Colonic mucosa (tissue), 4 donors: ENCODE data around the gene CUBN. TPM values are rescaled to one million over a fixed set of nuclear protein-coding genes. Genes with fewer than 3 reads are reported as not detected.

Experiments used
- DNase-seq: peaks from one replicate; pipeline ENCODE4 v3.0.0-alpha.2; 2020
- H3K27ac ChIP-seq: fragments of 200-600 bp; one replicate; pipeline ENCODE4 v1.8.0; 2021
- H3K27me3 ChIP-seq: fragments of 200-600 bp; one replicate; pipeline ENCODE4 v1.8.0; 2021
- H3K36me3 ChIP-seq: fragments of 200-600 bp; one replicate; pipeline ENCODE4 v1.8.0; 2021
- H3K4me1 ChIP-seq: fragments of 200-600 bp; one replicate; pipeline ENCODE4 v1.8.0; 2021; ENCODE audit warnings: mild to moderate bottlenecking
- H3K4me3 ChIP-seq: fragments of 200-600 bp; one replicate; pipeline ENCODE4 v1.8.0; 2021
- H3K9ac ChIP-seq, 2 donors: one replicate each; pipeline ENCODE4 v1.7.0; 2013; ENCODE audit warnings: control low read depth in 2 of 2, low read depth in 2 of 2, low read length in 2 of 2
- H3K9me3 ChIP-seq: fragments of 200-600 bp; one replicate; pipeline ENCODE4 v1.8.0; 2021
- CTCF ChIP-seq: fragments of 200-600 bp; IDR thresholded peaks from one replicate; pipeline ENCODE4 v1.8.0; 2022; ENCODE audit warnings: antibody characterized with exemption, mild to moderate bottlenecking
- intact Hi-C: fragments of 100-400 bp; cut with DNase I; formaldehyde crosslinking; loops from one replicate; pipeline ENCODE4 v1.14.1; 2022
- total RNA-seq, 2 donors: library from RNA; stranded (reverse); fragmentation: NEBNext Ultra II Directional in 1 of 2; extraction: Animal tissue kit (Norgen Biotek cat#: 25700) in 1 of 2; gene quantifications; one replicate each; pipeline ENCODE4 v1.2.1, GENCODE V29; 2021
- donor health status: healthy.
- donor health status: DM: no; HTN: no; CAD: no.
- donor health status: DM: no; HTN: no; CAD: no.

Gene CUBN
- total RNA-seq, 2 donors from 2014 or later = 0.25 to 0.42 TPM

GRCh38 chr10:16867990-16868389 lies 261.6 kb downstream of the CUBN start:
- Histone ChIP-seq H3K9me3 (no peaks in the 10 kb centered on the region), H3K4me3 (no peak overlapping the region), H3K27ac (no peak overlapping the region), H3K9ac (no peak overlapping the region), H3K36me3 (no peaks in the 10 kb centered on the region), H3K4me1 (no peaks in the 10 kb centered on the region), H3K27me3 (no peaks in the 10 kb centered on the region)
- intact Hi-C loops = no loop called here
- TF ChIP-seq CTCF = no peak
- DNase-seq = no peak

GRCh38 chr10:16867556-16867955 lies 262.1 kb downstream of the CUBN start:
- intact Hi-C loops = no loop called here

GRCh38 chr10:16866541-16867275 lies 262.9 kb downstream of the CUBN start:
- Histone ChIP-seq H3K27me3 (no peaks in the 10 kb centered on the region), H3K4me3 (no peak overlapping the region), H3K9me3 (no peaks in the 10 kb centered on the region), H3K36me3 (no peaks in the 10 kb centered on the region), H3K4me1 (no peaks in the 10 kb centered on the region), H3K27ac (no peak overlapping the region), H3K9ac (no peak overlapping the region)
- intact Hi-C loops = no loop called here
- no peak for TF ChIP-seq CTCF
- no peak for DNase-seq

More at GRCh38 chr10:16867556-16867955, 262.1 kb downstream of the CUBN start:
- no peak for DNase-seq
- H3K27me3 ChIP-seq = no peaks in the 10 kb centered on the region
- H3K27ac ChIP-seq = no peak overlapping the region
- no peak overlapping the region for H3K9ac ChIP-seq
- no peaks in the 10 kb centered on the region for H3K4me1 ChIP-seq
- no peak for TF ChIP-seq CTCF
- H3K36me3 ChIP-seq = no peaks in the 10 kb centered on the region
- H3K9me3 ChIP-seq = no peaks in the 10 kb centered on the region
- no peak overlapping the region for H3K4me3 ChIP-seq

GRCh38 chr10:16865766-16866165 lies 263.8 kb downstream of the CUBN start:
- Histone ChIP-seq H3K9me3 (no peaks in the 10 kb centered on the region), H3K4me3 (no peak overlapping the region), H3K4me1 (no peaks in the 10 kb centered on the region), H3K9ac (no peak overlapping the region), H3K27ac (no peak overlapping the region), H3K27me3 (no peaks in the 10 kb centered on the region), H3K36me3 (no peaks in the 10 kb centered on the region)
- TF ChIP-seq CTCF = no peak
- no peak for DNase-seq
- intact Hi-C loops = no loop called here

GRCh38 chr10:16863766-16864165 lies 265.8 kb downstream of the CUBN start:
- no peak for DNase-seq
- no peak overlapping the region for H3K9ac ChIP-seq
- no peak for TF ChIP-seq CTCF
- H3K27ac ChIP-seq = no peak overlapping the region
- H3K36me3 ChIP-seq = no peaks in the 10 kb centered on the region
- no peaks in the 10 kb centered on the region for H3K9me3 ChIP-seq
- no peaks in the 10 kb centered on the region for H3K4me1 ChIP-seq
- H3K27me3 ChIP-seq = no peaks in the 10 kb centered on the region
- no peak overlapping the region for H3K4me3 ChIP-seq
- intact Hi-C loops = no loop called here
